ENCODE data around the gene CHD9.
"Not testable (repeated sequence)": the region's sequence is repeated elsewhere in the genome, so short reads cannot be mapped to it uniquely, and the experiment has no call there.

Gene CHD9

GRCh38 chr16:53054670-53055485, at the start of gene CHD9:
Gene CHD9 (plus strand): TSS chr16:53054991. CDS start chr16:53156090, 101,099 bp downstream.
- H3K27me3 Mint-ChIP-seq (ENCODE audit: low read depth): no peaks in the 10 kb centered on the region
- peak within 1 kb of the TSS; percentile 88 for H3K4me3 Mint-ChIP-seq
- no peaks in the 10 kb centered on the region for H3K9me3 Mint-ChIP-seq
- peaks cover 26% of the 10 kb centered on the region for H3K4me1 Mint-ChIP-seq (ENCODE audit: low read depth)
- H3K36me3 Mint-ChIP-seq (ENCODE audit: low read depth): no peaks in the 10 kb centered on the region
- peak within 1 kb of the TSS; percentile 74 for H3K27ac Mint-ChIP-seq

- Mint-ChIP-seq H3K27me3 (ENCODE audit: low read depth) (no peaks in the 10 kb centered on the region), H3K9me3 (no peaks in the 10 kb centered on the region), H3K36me3 (ENCODE audit: low read depth) (no peaks in the 10 kb centered on the region)
These were observed 47.7 kb upstream of the CHD9 start for GRCh38 chr16:53007095-53007494.

GRCh38 chr16:53014287-53014686, 40.5 kb upstream of the CHD9 start:
- Mint-ChIP-seq H3K27ac (no peak overlapping the region), H3K4me1 (ENCODE audit: low read depth) (no peaks in the 10 kb centered on the region), H3K9me3 (no peaks in the 10 kb centered on the region), H3K36me3 (ENCODE audit: low read depth) (no peaks in the 10 kb centered on the region), H3K4me3 (no peak overlapping the region), H3K27me3 (ENCODE audit: low read depth) (no peaks in the 10 kb centered on the region)

More at GRCh38 chr16:53007095-53007494, 47.7 kb upstream of the CHD9 start:
- H3K4me1 Mint-ChIP-seq (ENCODE audit: low read depth): no peaks in the 10 kb centered on the region
- no peak overlapping the region for H3K4me3 Mint-ChIP-seq
- H3K27ac Mint-ChIP-seq: no peak overlapping the region

- H3K4me1 Mint-ChIP-seq (ENCODE audit: low read depth): peaks cover under 1% of the 10 kb centered on the region
These were observed 35.9 kb upstream of the CHD9 start for GRCh38 chr16:53018834-53019416.

GRCh38 chr16:53022374-53022773, 32.4 kb upstream of the CHD9 start:
- Mint-ChIP-seq H3K4me3 (no peak overlapping the region), H3K27me3 (ENCODE audit: low read depth) (peaks cover 3% of the 10 kb centered on the region), H3K27ac (no peak overlapping the region), H3K4me1 (ENCODE audit: low read depth) (peaks cover 3% of the 10 kb centered on the region), H3K9me3 (no peaks in the 10 kb centered on the region), H3K36me3 (ENCODE audit: low read depth) (no peaks in the 10 kb centered on the region)

More at GRCh38 chr16:53018834-53019416, 35.9 kb upstream of the CHD9 start:
- Mint-ChIP-seq H3K36me3 (ENCODE audit: low read depth) (no peaks in the 10 kb centered on the region), H3K27ac (no peak overlapping the region), H3K9me3 (no peaks in the 10 kb centered on the region), H3K4me3 (no peak overlapping the region), H3K27me3 (ENCODE audit: low read depth) (peaks cover under 1% of the 10 kb centered on the region)

GRCh38 chr16:53024045-53024444, 30.7 kb upstream of the CHD9 start:
- H3K9me3 Mint-ChIP-seq: no peaks in the 10 kb centered on the region
- H3K27me3 Mint-ChIP-seq (ENCODE audit: low read depth): peaks cover 3% of the 10 kb centered on the region
- no peak overlapping the region for H3K4me3 Mint-ChIP-seq
- H3K27ac Mint-ChIP-seq: no peak overlapping the region
- no peaks in the 10 kb centered on the region for H3K36me3 Mint-ChIP-seq (ENCODE audit: low read depth)
- peaks cover 3% of the 10 kb centered on the region for H3K4me1 Mint-ChIP-seq (ENCODE audit: low read depth)

- H3K4me3 Mint-ChIP-seq: no peak overlapping the region
- H3K27me3 Mint-ChIP-seq (ENCODE audit: low read depth): peaks cover 13% of the 10 kb centered on the region
- H3K9me3 Mint-ChIP-seq: no peaks in the 10 kb centered on the region
- no peaks in the 10 kb centered on the region for H3K4me1 Mint-ChIP-seq (ENCODE audit: low read depth)
- no peak overlapping the region for H3K27ac Mint-ChIP-seq
- H3K36me3 Mint-ChIP-seq (ENCODE audit: low read depth): no peaks in the 10 kb centered on the region
These were observed 24.8 kb upstream of the CHD9 start for GRCh38 chr16:53029971-53030370.

- H3K27me3 Mint-ChIP-seq (ENCODE audit: low read depth): peaks cover 16% of the 10 kb centered on the region
- no peaks in the 10 kb centered on the region for H3K36me3 Mint-ChIP-seq (ENCODE audit: low read depth)
- H3K27ac Mint-ChIP-seq: no peak overlapping the region
These were observed 23.4 kb upstream of the CHD9 start for GRCh38 chr16:53031323-53031942.

GRCh38 chr16:53034306-53034705, 20.5 kb upstream of the CHD9 start:
- Mint-ChIP-seq H3K27me3 (ENCODE audit: low read depth) (peaks cover 16% of the 10 kb centered on the region), H3K4me3 (no peak overlapping the region), H3K4me1 (ENCODE audit: low read depth) (no peaks in the 10 kb centered on the region), H3K27ac (no peak overlapping the region), H3K36me3 (ENCODE audit: low read depth) (no peaks in the 10 kb centered on the region), H3K9me3 (no peaks in the 10 kb centered on the region)

More at GRCh38 chr16:53031323-53031942, 23.4 kb upstream of the CHD9 start:
- no peaks in the 10 kb centered on the region for H3K4me1 Mint-ChIP-seq (ENCODE audit: low read depth)
- H3K4me3 Mint-ChIP-seq: no peak overlapping the region
- H3K9me3 Mint-ChIP-seq: no peaks in the 10 kb centered on the region

GRCh38 chr16:53035176-53035942, 19.4 kb upstream of the CHD9 start:
- Mint-ChIP-seq H3K4me3 (no peak overlapping the region), H3K36me3 (ENCODE audit: low read depth) (no peaks in the 10 kb centered on the region), H3K4me1 (ENCODE audit: low read depth) (no peaks in the 10 kb centered on the region), H3K9me3 (no peaks in the 10 kb centered on the region), H3K27me3 (ENCODE audit: low read depth) (peaks cover 16% of the 10 kb centered on the region), H3K27ac (no peak overlapping the region)

- Mint-ChIP-seq H3K36me3 (ENCODE audit: low read depth) (no peaks in the 10 kb centered on the region), H3K27ac (no peak overlapping the region), H3K4me1 (ENCODE audit: low read depth) (no peaks in the 10 kb centered on the region), H3K4me3 (no peak overlapping the region), H3K9me3 (no peaks in the 10 kb centered on the region), H3K27me3 (ENCODE audit: low read depth) (peaks cover 20% of the 10 kb centered on the region)
These were observed 18.7 kb upstream of the CHD9 start for GRCh38 chr16:53036066-53036465.

- not testable (repeated sequence) for H3K27ac Mint-ChIP-seq; H3K36me3 Mint-ChIP-seq (ENCODE audit: low read depth); H3K4me3 Mint-ChIP-seq
These were observed 18.1 kb upstream of the CHD9 start for GRCh38 chr16:53036711-53037110.

GRCh38 chr16:53040788-53041187, 14.0 kb upstream of the CHD9 start:
- Mint-ChIP-seq H3K36me3 (ENCODE audit: low read depth) (no peaks in the 10 kb centered on the region), H3K27me3 (ENCODE audit: low read depth) (peaks cover 9% of the 10 kb centered on the region), H3K9me3 (no peaks in the 10 kb centered on the region), H3K4me3 (no peak overlapping the region), H3K27ac (no peak overlapping the region), H3K4me1 (ENCODE audit: low read depth) (no peaks in the 10 kb centered on the region)

More at GRCh38 chr16:53036711-53037110, 18.1 kb upstream of the CHD9 start:
- H3K27me3 Mint-ChIP-seq (ENCODE audit: low read depth): peaks cover 16% of the 10 kb centered on the region
- H3K9me3 Mint-ChIP-seq; H3K4me1 Mint-ChIP-seq (ENCODE audit: low read depth): not testable (repeated sequence)

- Mint-ChIP-seq H3K27ac (no peak overlapping the region), H3K36me3 (ENCODE audit: low read depth) (no peaks in the 10 kb centered on the region), H3K27me3 (ENCODE audit: low read depth) (peaks cover 9% of the 10 kb centered on the region), H3K4me3 (no peak overlapping the region), H3K9me3 (no peaks in the 10 kb centered on the region), H3K4me1 (ENCODE audit: low read depth) (no peaks in the 10 kb centered on the region)
These were observed 13.3 kb upstream of the CHD9 start for GRCh38 chr16:53041320-53042051.

Data from T-helper 1 cell treated with Interleukin-12 subunit alpha and Interleukin-12 subunit beta and Interleukin-4 antibody, amounts not matched to agents 30 μg/mL and 1 μg/mL, for 36 hours (primary cell).